ENCODE results near the gene ATG2A. TPM values are rescaled to one million over a fixed set of nuclear protein-coding genes. Genes with fewer than 3 reads are reported as not detected.

ATG2A gene
- total RNA-seq, 4 donors from 2014 or later: 33.0 to 93.6 (median 45.8) TPM

GRCh38 chr11:64919627-64920026 lies 2.6 kb upstream of the ATG2A start:
- Histone ChIP-seq H3K36me3 (no peaks in the 10 kb centered on the region), H3K9me3 (no peaks in the 10 kb centered on the region), H3K27ac (no peak overlapping the region), H3K4me1 (peaks cover 0 to 46% (median 17%) of the 10 kb centered on the region in 4 donors), H3K27me3 (no peaks in the 10 kb centered on the region), H3K4me3 (no peak overlapping the region)
- 72 to 73% methylated on average over 8 of the region's 8 CpGs for WGBS, 2 donors
- no peak for TF ChIP-seq POLR2A (IDR thresholded peaks at IDR 0.05)
- no peak for TF ChIP-seq CTCF (IDR thresholded peaks at IDR 0.05)
- TF ChIP-seq EP300 (IDR thresholded peaks at IDR 0.05): no peak
- DNase-seq (ENCODE audit: low spot score in 2 of 2): no peak

- WGBS, 2 donors: 4 to 5% methylated on average over 4 of the region's 4 CpGs
- H3K4me3 ChIP-seq: peak overlapping the region; percentile 32 to 90 (median 87)
- DNase-seq (ENCODE audit: low spot score in 2 of 2): no peak
- TF ChIP-seq EP300 (IDR thresholded peaks at IDR 0.05) (no peak), CTCF (IDR thresholded peaks at IDR 0.05) (peak in 3 of 5 experiments; percentile 12 to 29 (median 12))
- peaks cover 0 to 15% (median 12%) of the 10 kb centered on the region in 3 donors for H3K36me3 ChIP-seq
- H3K9me3 ChIP-seq: no peaks in the 10 kb centered on the region
- H3K27me3 ChIP-seq: no peaks in the 10 kb centered on the region
- H3K4me1 ChIP-seq: peaks cover 0 to 33% (median 15%) of the 10 kb centered on the region in 4 donors
- H3K27ac ChIP-seq: peak overlapping the region; percentile 72 to 92 (median 86)
Observed at GRCh38 chr11:64918017-64918416, 1.0 kb upstream of the ATG2A start.

DNA sequence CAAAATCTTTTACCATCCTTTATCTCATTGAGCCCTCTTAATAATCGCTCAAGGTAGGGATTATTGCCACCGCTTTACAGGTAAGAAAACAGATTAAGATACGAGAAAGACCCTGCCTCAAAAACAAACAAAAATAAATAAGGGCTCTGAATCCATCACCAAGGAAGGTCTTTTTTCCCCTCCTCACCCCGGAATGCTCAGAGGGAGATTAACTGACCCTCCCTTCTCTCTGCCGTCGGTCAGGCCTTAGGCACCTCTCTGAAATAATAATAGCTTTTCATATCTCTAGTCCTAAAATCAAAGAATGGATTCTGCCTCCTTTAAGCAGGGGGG lies 620 bp upstream of the ATG2A start:
- H3K4me3 ChIP-seq: peak overlapping the region; percentile 32 to 90 (median 87)
- H3K4me1 ChIP-seq: peaks cover 0 to 33% (median 15%) of the 10 kb centered on the region in 4 donors
- H3K36me3 ChIP-seq: peaks cover 0 to 19% (median 16%) of the 10 kb centered on the region in 3 donors
- no peaks in the 10 kb centered on the region for H3K9me3 ChIP-seq
- DNase-seq (ENCODE audit: low spot score in 2 of 2): no peak
- peak overlapping the region; percentile 72 to 92 (median 86) for H3K27ac ChIP-seq
- no peaks in the 10 kb centered on the region for H3K27me3 ChIP-seq
- TF ChIP-seq POLR2A (IDR thresholded peaks at IDR 0.05): no peak
- no peak for TF ChIP-seq EP300 (IDR thresholded peaks at IDR 0.05)
- TF ChIP-seq CTCF (IDR thresholded peaks at IDR 0.05): no peak
- WGBS, 2 donors: 7 to 14% methylated on average over 6 of the region's 6 CpGs

GRCh38 chr11:64916040-64916774 lies 802 bp downstream of the ATG2A start:
- TF ChIP-seq POLR2A (IDR thresholded peaks at IDR 0.05) (no peak), EP300 (IDR thresholded peaks at IDR 0.05) (no peak), CTCF (IDR thresholded peaks at IDR 0.05) (no peak)
- Histone ChIP-seq H3K9me3 (no peaks in the 10 kb centered on the region), H3K4me3 (peak overlapping the region; percentile 86 to 90 (median 87)), H3K36me3 (peaks cover 2 to 33% (median 28%) of the 10 kb centered on the region in 3 donors), H3K27me3 (no peaks in the 10 kb centered on the region), H3K27ac (peak overlapping the region; percentile 69 to 92 (median 89)), H3K4me1 (peaks cover 0 to 33% (median 15%) of the 10 kb centered on the region in 4 donors)
- peak in 1 of 2 donors; percentile 53 for DNase-seq (ENCODE audit: low spot score in 2 of 2)
- 4 to 9% methylated on average over 13 to 23 of the region's 23 CpGs for WGBS, 2 donors

GRCh38 chr11:64915376-64915887 lies 1.6 kb downstream of the ATG2A start:
- Histone ChIP-seq H3K4me3 (peak overlapping the region in 3 of 4 donors; percentile 86 to 90 (median 86)), H3K27ac (peak overlapping the region; percentile 69 to 92 (median 89)), H3K36me3 (peaks cover 2 to 41% (median 36%) of the 10 kb centered on the region in 3 donors), H3K27me3 (no peaks in the 10 kb centered on the region), H3K4me1 (peaks cover 0 to 33% (median 15%) of the 10 kb centered on the region in 4 donors), H3K9me3 (no peaks in the 10 kb centered on the region)
- 48 to 61% methylated on average over 7 of the region's 7 CpGs for WGBS, 2 donors
- DNase-seq (ENCODE audit: low spot score in 2 of 2): no peak
- no peak for TF ChIP-seq EP300 (IDR thresholded peaks at IDR 0.05)
- TF ChIP-seq CTCF (IDR thresholded peaks at IDR 0.05): no peak
- TF ChIP-seq POLR2A (IDR thresholded peaks at IDR 0.05): no peak
